HepG2 (cell line): Measurements from ENCODE around the gene DDX54. TPM values are rescaled to one million over a fixed set of nuclear protein-coding genes. Genes with fewer than 3 reads are reported as not detected.

Experiments
- CTCF ChIP-seq: sonication (generic); formaldehyde crosslinking; IDR thresholded peaks from 2 replicates; pipeline ENCODE4 v1.5.0; 2020; ENCODE audit warnings: mild to moderate bottlenecking, missing genetic modification reagents, moderate library complexity
- E2F2 ChIP-seq: sonication (generic); formaldehyde crosslinking; IDR thresholded peaks from 2 replicates; pipeline ENCODE4 v1.4.0; 2020; ENCODE audit warnings: missing genetic modification reagents, borderline replicate concordance
- ESRRA ChIP-seq: sonication (generic); formaldehyde crosslinking; IDR thresholded peaks from 2 replicates; pipeline ENCODE4 v1.5.1; 2020; ENCODE audit warnings: mild to moderate bottlenecking, low read depth, missing genetic modification reagents
- FOXC1 ChIP-seq: sonication (generic); formaldehyde crosslinking; IDR thresholded peaks from 2 replicates; pipeline ENCODE4 v1.8.0; 2022; ENCODE audit warnings: mild to moderate bottlenecking, missing genetic modification reagents, borderline replicate concordance
- MAZ ChIP-seq, 2 experiments: sonication (generic) in 1 of 2; formaldehyde crosslinking in 1 of 2; IDR thresholded peaks; 2 replicates each; pipeline versions ENCODE4 v1.5.0 to v1.6.1; 2012 to 2020; ENCODE audit warnings: low read depth in 2 of 2, mild to moderate bottlenecking in 2 of 2, borderline replicate concordance in 1 of 2, improper control_type of control experiment in 1 of 2, low read length in 1 of 2, missing genetic modification reagents in 1 of 2, moderate library complexity in 1 of 2
- MTERF4 ChIP-seq: sonication (generic); formaldehyde crosslinking; IDR thresholded peaks from 2 replicates; pipeline ENCODE4 v1.8.0; 2023; ENCODE audit warnings: mild to moderate bottlenecking, missing genetic modification reagents
- MXI1 ChIP-seq: IDR thresholded peaks from 3 replicates; pipeline ENCODE4 v1.6.1; 2012; ENCODE audit warnings: low read depth, low read length, inconsistent platforms, borderline replicate concordance
- NKX3-1 ChIP-seq: sonication (generic); formaldehyde crosslinking; IDR thresholded peaks from 2 replicates; pipeline ENCODE4 v1.5.0; 2020; ENCODE audit warnings: missing genetic modification reagents
- RBFOX2 ChIP-seq: fragments of 200-400 bp; formaldehyde crosslinking; IDR thresholded peaks from 2 replicates; pipeline ENCODE4 v1.6.1; 2017; ENCODE audit warnings: low read depth, mild to moderate bottlenecking, low read length
- RELA ChIP-seq: sonication (generic); formaldehyde crosslinking; IDR thresholded peaks from 2 replicates; pipeline ENCODE4 v1.4.0; 2020; ENCODE audit warnings: missing genetic modification reagents
- SNAPC5 ChIP-seq: sonication (generic); formaldehyde crosslinking; IDR thresholded peaks from 2 replicates; pipeline ENCODE4 v1.8.1; 2023; ENCODE audit warnings: mild to moderate bottlenecking, missing genetic modification reagents, borderline replicate concordance
- TBX2 ChIP-seq: sonication (generic); formaldehyde crosslinking; IDR thresholded peaks from 2 replicates; pipeline ENCODE4 v1.5.0; 2020; ENCODE audit warnings: missing genetic modification reagents, mild to moderate bottlenecking, borderline replicate concordance
- TRIM22 ChIP-seq: fragments of 450-650 bp; IDR thresholded peaks from 2 replicates; pipeline ENCODE4 v1.6.1; 2017
- ZNF296 ChIP-seq: sonication (generic); formaldehyde crosslinking; conservative IDR thresholded peaks from 2 replicates; pipeline ENCODE4 v1.5.0; 2020; ENCODE audit warnings: mild to moderate bottlenecking, missing genetic modification reagents
- ZNF33B ChIP-seq: sonication (generic); formaldehyde crosslinking; IDR thresholded peaks from 2 replicates; pipeline ENCODE4 v1.5.1; 2020; ENCODE audit warnings: mild to moderate bottlenecking, missing genetic modification reagents
- ZNF816 ChIP-seq: sonication (generic); formaldehyde crosslinking; IDR thresholded peaks from 2 replicates; pipeline ENCODE4 v1.8.0; 2022; ENCODE audit warnings: missing genetic modification reagents, mild to moderate bottlenecking, borderline replicate concordance
- ZNF841 ChIP-seq: sonication (generic); formaldehyde crosslinking; IDR thresholded peaks from 2 replicates; pipeline ENCODE4 v1.8.1; 2023; ENCODE audit warnings: missing genetic modification reagents, borderline replicate concordance
- ZSCAN21 ChIP-seq: sonication (generic); formaldehyde crosslinking; IDR thresholded peaks from 2 replicates; pipeline ENCODE4 v1.8.0; 2022; ENCODE audit warnings: mild to moderate bottlenecking, missing genetic modification reagents, moderate library complexity, borderline replicate concordance
- polyA plus RNA-seq, 8 experiments: library from polyadenylated mRNA; depleted of rRNA in 3 of 8; stranded (reverse) in 7 of 8; unstranded in 1 of 8; fragments of >200 nt; fragmentation: Illumina TruSeq in 4 of 8; extraction: Trizol in 4 of 8; gene quantifications; 2 replicates each; pipeline versions ENCODE4 v1.2.1 to v1.2.3, GENCODE V29; 2011 to 2016; ENCODE audit warnings: low read depth in 4 of 8, missing spikeins in 1 of 8, mixed read lengths in 1 of 8; ENCODE audit not compliant: insufficient read depth in 1 of 8
- total RNA-seq, 5 experiments: library from RNA; depleted of rRNA; stranded (reverse); fragments of >200 nt; fragmentation: Illumina TruSeq; extraction: Trizol; gene quantifications; 2 replicates each; pipeline ENCODE4 v1.2.3, GENCODE V29; 2016; ENCODE audit warnings: low read depth in 1 of 5
- TF ChIP-seq, protein P1 (sequence below): sonication (generic); formaldehyde crosslinking; IDR thresholded peaks from 2 replicates; pipeline ENCODE4 v1.4.0; 2020; ENCODE audit warnings: mild to moderate bottlenecking, missing genetic modification reagents

Gene DDX54
- total and polyA plus RNA-seq, 2 of the 13 experiments (the other 11 are each of a cell fraction or from before 2014, with no cell fraction given): 59.7 to 61.1 TPM

- TF ChIP-seq NKX3-1 (CRISPR knock-in tag): no peak
- no peak for TF ChIP-seq ZNF296
- TF ChIP-seq RBFOX2: no peak
- TF ChIP-seq ZNF841 (CRISPR knock-in tag): no peak
- no peak for TF ChIP-seq ZNF816 (CRISPR knock-in tag)
- TF ChIP-seq MAZ (IDR thresholded peaks at IDR 0.05; ENCODE audit: borderline replicate concordance, low read depth, low read length): no peak
- TF ChIP-seq MAZ (CRISPR knock-in tag; IDR thresholded peaks at IDR 0.05; ENCODE audit: low read depth): 0 out of 2 replicates have a peak, but pooled peaks have one; percentile 26
- no peak for TF ChIP-seq SNAPC5 (CRISPR knock-in tag)
- no peak for TF ChIP-seq E2F2
- peak; percentile 48; the same call in 1 of the 2 replicates for TF ChIP-seq FOXC1
- TF ChIP-seq TRIM22: no peak
- 0 out of 2 replicates have a peak, but pooled peaks have one; percentile 49 for TF ChIP-seq ZSCAN21 (CRISPR knock-in tag)
- no peak for TF ChIP-seq ESRRA (CRISPR knock-in tag)
- TF ChIP-seq MXI1: no peak
- TF ChIP-seq ZNF33B (CRISPR knock-in tag): peak; percentile 68; the same call in 1 of the 2 replicates
- TF ChIP-seq RELA: no peak
- peak; percentile 83 for TF ChIP-seq CTCF (CRISPR knock-in tag)
- peak; percentile 31; the same call in 1 of the 2 replicates for TF ChIP-seq TBX2 (CRISPR knock-in tag)
- TF ChIP-seq, protein P1, sequence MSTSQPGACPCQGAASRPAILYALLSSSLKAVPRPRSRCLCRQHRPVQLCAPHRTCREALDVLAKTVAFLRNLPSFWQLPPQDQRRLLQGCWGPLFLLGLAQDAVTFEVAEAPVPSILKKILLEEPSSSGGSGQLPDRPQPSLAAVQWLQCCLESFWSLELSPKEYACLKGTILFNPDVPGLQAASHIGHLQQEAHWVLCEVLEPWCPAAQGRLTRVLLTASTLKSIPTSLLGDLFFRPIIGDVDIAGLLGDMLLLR (CRISPR knock-in tag): no peak
- TF ChIP-seq MTERF4: no peak
Observed at GRCh38 chr12:113152835-113153814, 32.2 kb downstream of the DDX54 start (continued).
